Muscle of leg (tissue), 11 donors: Measurements from ENCODE around the gene TAF4. TPM values are rescaled to one million over a fixed set of nuclear protein-coding genes. Genes with fewer than 3 reads are reported as not detected.
"Not testable (repeated sequence)": the region's sequence is repeated elsewhere in the genome, so short reads cannot be mapped to it uniquely, and the experiment has no call there.

Experiments used
- DNase-seq: peaks from one replicate; pipeline ENCODE4 v3.0.0; 2013
- H3K27ac ChIP-seq: one replicate; pipeline ENCODE4 v1.5.1; 2013; ENCODE audit warnings: mild to moderate bottlenecking, low read length, control low read depth
- H3K27me3 ChIP-seq: one replicate; pipeline ENCODE4 v1.6.1; 2013; ENCODE audit warnings: low read length; ENCODE audit not compliant: control insufficient read depth, insufficient read depth
- H3K36me3 ChIP-seq: one replicate; pipeline ENCODE4 v1.6.1; 2013; ENCODE audit warnings: low read length; ENCODE audit not compliant: control insufficient read depth, insufficient read depth
- H3K4me1 ChIP-seq: one replicate; pipeline ENCODE4 v1.6.1; 2013; ENCODE audit warnings: low read length; ENCODE audit not compliant: control insufficient read depth, insufficient read depth
- H3K4me3 ChIP-seq: one replicate; pipeline ENCODE4 v1.5.1; 2013; ENCODE audit warnings: low read length, control low read depth
- H3K9me3 ChIP-seq: replicated peaks from 2 replicates; pipeline ENCODE4 v1.6.1; 2013; ENCODE audit warnings: low read depth, low read length; ENCODE audit not compliant: control insufficient read depth
- WGBS: methylation state at CpG from one replicate; pipeline ENCODE4 v1.1.5; 2013; ENCODE audit warnings: missing lambda C conversion rate; ENCODE audit not compliant: insufficient coverage; 5-methylcytosine and 5-hydroxymethylcytosine counted together
- polyA plus RNA-seq, 8 donors: library from polyadenylated mRNA; unstranded; fragments of 120-200 nt; gene quantifications; one replicate each; pipeline versions ENCODE4 v1.2.1 to v1.2.3, GENCODE V29; 2013; ENCODE audit warnings: inconsistent platforms in 1 of 8, low replicate concordance in 1 of 8; ENCODE audit not compliant: insufficient read length in 8 of 8, insufficient read depth in 1 of 8
- total RNA-seq: library from RNA; stranded (reverse); fragments of 120-200 nt; gene quantifications from one replicate; pipeline ENCODE4 v1.2.4, GENCODE V29; 2013

TAF4 gene
- total and polyA plus RNA-seq, 9 donors = 5.1 to 21.5 (median 11.7) TPM

GRCh38 chr20:61944967-61945366, 120.7 kb downstream of the TAF4 start:
- not testable (repeated sequence) for DNase-seq
- 100% methylated on average over 11 of the region's 34 CpGs for WGBS

GRCh38 chr20:61942526-61942925, 123.2 kb downstream of the TAF4 start:
- Histone ChIP-seq H3K27ac (no peak overlapping the region), H3K9me3 (no peaks in the 10 kb centered on the region), H3K4me3 (no peak overlapping the region), H3K36me3 (no peaks in the 10 kb centered on the region), H3K4me1 (no peaks in the 10 kb centered on the region), H3K27me3 (no peaks in the 10 kb centered on the region)
- no peak for DNase-seq
- WGBS = 84% methylated on average over 7 of the region's 9 CpGs

More at GRCh38 chr20:61944967-61945366, 120.7 kb downstream of the TAF4 start:
- H3K27ac ChIP-seq, H3K36me3 ChIP-seq, H3K27me3 ChIP-seq, H3K4me3 ChIP-seq, H3K4me1 ChIP-seq, H3K9me3 ChIP-seq: not testable (repeated sequence)

GRCh38 chr20:61941721-61942405, 123.8 kb downstream of the TAF4 start:
- no peak for DNase-seq
- no peaks in the 10 kb centered on the region for H3K36me3 ChIP-seq
- H3K4me1 ChIP-seq = no peaks in the 10 kb centered on the region
- no peak overlapping the region for H3K27ac ChIP-seq
- WGBS = 84% methylated on average over 13 of the region's 16 CpGs
- no peaks in the 10 kb centered on the region for H3K27me3 ChIP-seq
- no peaks in the 10 kb centered on the region for H3K9me3 ChIP-seq
- no peak overlapping the region for H3K4me3 ChIP-seq

GRCh38 chr20:61940976-61941720, 124.5 kb downstream of the TAF4 start:
- WGBS = 69% methylated on average over 12 of the region's 16 CpGs
- Histone ChIP-seq H3K36me3 (no peaks in the 10 kb centered on the region), H3K9me3 (no peaks in the 10 kb centered on the region), H3K27me3 (no peaks in the 10 kb centered on the region), H3K4me3 (no peak overlapping the region), H3K27ac (no peak overlapping the region), H3K4me1 (no peaks in the 10 kb centered on the region)
- DNase-seq = no peak

- Histone ChIP-seq H3K4me1 (no peaks in the 10 kb centered on the region), H3K27ac (no peak overlapping the region), H3K4me3 (no peak overlapping the region), H3K9me3 (no peaks in the 10 kb centered on the region), H3K27me3 (no peaks in the 10 kb centered on the region), H3K36me3 (no peaks in the 10 kb centered on the region)
- no peak for DNase-seq
- 75% methylated on average over 15 of the region's 17 CpGs for WGBS
These were observed 125.2 kb downstream of the TAF4 start for GRCh38 chr20:61940491-61940890.

GRCh38 chr20:61939691-61940360, 125.9 kb downstream of the TAF4 start:
- H3K27me3 ChIP-seq = no peaks in the 10 kb centered on the region
- H3K36me3 ChIP-seq = no peaks in the 10 kb centered on the region
- no peaks in the 10 kb centered on the region for H3K4me1 ChIP-seq
- 67% methylated on average over 10 of the region's 13 CpGs for WGBS
- H3K27ac ChIP-seq = no peak overlapping the region
- no peak for DNase-seq
- H3K9me3 ChIP-seq = no peaks in the 10 kb centered on the region
- H3K4me3 ChIP-seq = no peak overlapping the region

GRCh38 chr20:61938839-61939690, 126.6 kb downstream of the TAF4 start:
- H3K4me1 ChIP-seq = no peaks in the 10 kb centered on the region
- H3K27me3 ChIP-seq = no peaks in the 10 kb centered on the region
- no peak overlapping the region for H3K27ac ChIP-seq
- H3K4me3 ChIP-seq = no peak overlapping the region
- DNase-seq = no peak
- H3K9me3 ChIP-seq = no peaks in the 10 kb centered on the region
- WGBS = 69% methylated on average over 23 of the region's 27 CpGs
- H3K36me3 ChIP-seq = no peaks in the 10 kb centered on the region

GRCh38 chr20:61937963-61938838, 127.5 kb downstream of the TAF4 start:
- 76% methylated on average over 27 of the region's 31 CpGs for WGBS
- Histone ChIP-seq H3K4me3 (no peak overlapping the region), H3K27me3 (no peaks in the 10 kb centered on the region), H3K4me1 (no peaks in the 10 kb centered on the region), H3K27ac (no peak overlapping the region), H3K9me3 (no peaks in the 10 kb centered on the region), H3K36me3 (no peaks in the 10 kb centered on the region)
- no peak for DNase-seq
